GM20431 (cell line): ENCODE data around the gene FEZ2.

ENCODE experiments used
- in situ Hi-C: fragments of 300-500 bp; cut with MseI, MboI; formaldehyde crosslinking; loops from one replicate; pipeline ENCODE4 v1.15.0; 2020; ENCODE audit warnings: low sequenced_read_pairs; ENCODE audit not compliant: unreplicated experiment

Gene FEZ2

DNA sequence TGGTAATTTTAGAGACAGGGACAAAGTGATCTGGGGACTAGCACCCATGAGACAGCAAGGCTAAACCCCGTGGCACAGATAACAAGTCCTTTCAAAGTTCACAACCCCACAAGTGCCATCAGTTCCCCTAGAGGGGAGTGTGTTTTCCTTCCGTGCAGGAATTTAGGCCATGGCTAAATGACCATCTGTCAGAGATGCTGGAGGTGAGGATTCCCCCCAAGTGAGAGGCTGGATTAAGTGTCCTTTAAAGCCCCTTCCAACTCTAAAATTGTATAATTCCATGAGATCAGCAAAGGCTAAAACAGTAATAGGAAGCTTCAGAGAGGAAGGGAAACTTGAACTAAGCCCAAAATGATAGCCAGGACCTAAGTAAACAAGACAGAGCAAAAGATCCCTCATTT is 8.7 kb downstream of the FEZ2 start:
- in situ Hi-C loops, result no loop called here

DNA sequence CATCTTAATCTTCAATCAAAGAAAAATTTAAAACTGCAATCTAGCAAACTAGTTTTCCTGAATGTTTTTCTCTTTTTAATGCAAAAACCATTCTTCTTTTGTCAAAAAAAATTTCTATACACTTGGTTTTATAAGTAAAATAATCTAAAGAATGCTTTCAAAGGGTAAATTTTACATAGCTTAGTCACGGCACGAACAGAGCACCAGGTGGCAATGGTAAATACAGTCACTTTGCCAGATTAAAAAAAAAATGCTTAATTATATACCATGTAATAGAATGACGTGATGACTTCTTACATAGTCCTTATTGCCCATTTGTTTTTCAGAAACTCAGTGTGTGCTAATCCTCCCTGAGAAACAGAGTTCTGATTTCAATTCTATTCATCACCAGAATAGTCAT is 10.4 kb downstream of the FEZ2 start:
- in situ Hi-C loops, result no loop called here

DNA sequence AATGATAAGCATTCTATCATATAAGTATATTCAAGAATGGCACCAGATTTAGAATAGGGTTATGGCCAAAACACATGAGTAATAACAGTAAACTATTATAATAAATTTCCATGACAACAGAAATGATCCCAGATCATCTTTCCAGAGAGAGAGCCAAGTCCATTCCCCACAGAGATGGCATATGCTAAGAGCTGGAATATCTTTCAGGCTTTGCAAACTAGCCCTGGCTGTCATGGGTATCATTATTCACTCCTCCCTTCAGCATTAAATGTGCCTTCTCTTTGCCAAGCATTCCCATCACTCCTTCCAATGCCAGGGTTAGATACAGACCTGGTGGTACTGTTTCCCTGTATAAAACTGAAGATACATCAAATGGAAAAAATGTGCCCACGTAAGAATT is 10.9 kb downstream of the FEZ2 start:
- in situ Hi-C loops, result no loop called here

DNA sequence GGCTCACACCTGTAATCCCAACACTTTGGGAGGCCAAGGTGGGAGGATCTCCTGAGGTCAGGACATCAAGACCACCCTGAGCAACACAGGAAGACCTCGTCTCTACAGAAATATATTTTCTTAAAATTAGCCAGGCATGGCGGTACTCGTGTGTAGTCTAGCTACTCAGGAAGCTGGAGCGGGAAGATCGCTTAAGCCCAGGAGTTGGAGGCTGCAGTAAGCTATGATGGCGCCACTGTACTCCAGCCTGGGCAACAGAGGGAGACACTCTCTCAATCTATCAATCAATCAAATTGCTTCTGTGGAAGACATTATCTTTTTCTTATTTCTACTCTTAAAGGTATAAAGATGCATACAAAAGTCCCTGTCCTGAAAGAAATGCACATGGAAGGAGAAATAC is 11.3 kb downstream of the FEZ2 start:
- in situ Hi-C loops, result no loop called here

DNA sequence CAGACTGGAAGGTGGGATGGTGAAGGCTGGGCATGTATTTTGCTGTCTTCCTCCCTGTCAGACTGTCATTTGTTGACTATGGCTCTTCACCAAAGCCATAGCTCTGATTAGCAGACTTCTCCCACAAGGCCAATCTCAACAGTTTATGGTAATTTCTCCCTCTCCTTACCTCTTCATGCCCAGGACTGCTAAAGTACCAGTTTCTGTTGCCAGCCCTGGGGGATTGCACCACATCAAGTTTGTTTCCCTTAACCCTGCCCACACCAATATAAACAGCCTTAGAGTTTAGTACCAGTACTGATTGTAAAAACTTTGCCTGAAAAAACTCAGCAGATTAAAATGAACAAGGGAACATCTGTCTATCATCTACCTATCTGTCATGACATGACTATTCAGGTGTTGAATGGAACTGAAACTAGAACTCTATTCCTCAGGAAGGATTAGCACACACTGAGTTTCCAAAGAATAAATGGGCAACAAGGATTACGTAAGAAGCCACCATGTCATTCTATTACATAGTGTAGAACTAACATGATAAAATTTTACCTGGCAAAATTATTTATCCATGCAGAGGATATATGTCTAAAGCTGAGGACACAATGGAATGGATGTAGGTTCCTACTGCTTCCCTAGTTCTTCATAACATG is 13.7 kb downstream of the FEZ2 start:
- in situ Hi-C loops, result no loop called here

DNA sequence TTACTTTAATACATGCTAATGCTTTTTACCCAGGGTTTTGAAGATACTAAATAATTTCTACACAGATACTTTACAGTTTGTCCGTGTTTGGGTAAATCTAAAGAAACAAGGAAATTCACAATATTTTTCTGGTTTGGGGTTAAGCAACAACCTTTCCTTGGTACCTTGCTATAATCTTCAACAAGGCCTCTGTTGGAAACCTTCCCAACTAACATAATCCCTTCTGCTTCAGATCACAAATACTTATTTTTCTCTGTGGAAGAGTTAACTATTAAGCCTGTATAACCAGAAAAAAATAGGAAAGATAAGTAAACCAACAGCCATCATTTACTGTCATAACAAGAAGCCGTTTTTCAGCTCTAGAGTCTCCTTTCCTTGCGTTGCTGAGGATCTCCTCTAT is 15.0 kb downstream of the FEZ2 start:
- in situ Hi-C loops, result no loop called here

DNA sequence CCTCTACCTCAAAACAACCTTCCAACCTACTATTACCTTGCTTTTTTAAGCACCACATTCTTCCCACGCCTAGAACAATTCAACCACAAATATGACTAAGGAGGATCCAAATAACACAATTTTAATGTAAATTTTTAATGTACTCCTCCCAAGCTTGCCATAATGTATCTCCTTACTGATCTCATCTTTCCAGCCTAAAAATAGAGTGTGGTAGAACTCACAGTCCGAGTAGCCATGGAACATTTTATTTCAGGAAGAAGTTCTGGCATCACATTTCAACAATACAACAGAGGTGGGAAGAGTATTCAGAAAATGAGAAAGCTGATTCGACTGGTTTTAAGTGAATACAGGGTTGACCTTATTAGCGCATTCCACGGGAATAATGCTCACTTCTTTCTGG is 15.4 kb downstream of the FEZ2 start:
- in situ Hi-C loops, result no loop called here

DNA sequence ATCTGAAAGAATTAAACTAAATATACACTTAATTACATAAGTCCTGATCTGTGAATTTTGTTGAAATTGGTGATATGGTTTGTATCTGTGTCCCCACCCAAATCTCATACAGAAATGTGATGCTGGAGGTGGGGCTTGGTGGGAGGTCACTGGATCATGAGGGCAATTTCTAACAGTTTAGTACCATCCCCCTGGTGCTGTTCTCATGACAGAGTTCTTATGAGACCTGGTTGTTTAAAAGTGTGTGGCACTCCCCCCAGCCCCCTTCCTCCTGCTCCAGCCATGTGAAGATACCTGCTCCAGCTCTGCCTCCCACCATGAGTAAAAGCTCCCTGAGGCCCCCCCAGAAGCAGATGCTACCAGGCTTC is 18.7 kb downstream of the FEZ2 start:
- in situ Hi-C loops, result no loop called here

DNA sequence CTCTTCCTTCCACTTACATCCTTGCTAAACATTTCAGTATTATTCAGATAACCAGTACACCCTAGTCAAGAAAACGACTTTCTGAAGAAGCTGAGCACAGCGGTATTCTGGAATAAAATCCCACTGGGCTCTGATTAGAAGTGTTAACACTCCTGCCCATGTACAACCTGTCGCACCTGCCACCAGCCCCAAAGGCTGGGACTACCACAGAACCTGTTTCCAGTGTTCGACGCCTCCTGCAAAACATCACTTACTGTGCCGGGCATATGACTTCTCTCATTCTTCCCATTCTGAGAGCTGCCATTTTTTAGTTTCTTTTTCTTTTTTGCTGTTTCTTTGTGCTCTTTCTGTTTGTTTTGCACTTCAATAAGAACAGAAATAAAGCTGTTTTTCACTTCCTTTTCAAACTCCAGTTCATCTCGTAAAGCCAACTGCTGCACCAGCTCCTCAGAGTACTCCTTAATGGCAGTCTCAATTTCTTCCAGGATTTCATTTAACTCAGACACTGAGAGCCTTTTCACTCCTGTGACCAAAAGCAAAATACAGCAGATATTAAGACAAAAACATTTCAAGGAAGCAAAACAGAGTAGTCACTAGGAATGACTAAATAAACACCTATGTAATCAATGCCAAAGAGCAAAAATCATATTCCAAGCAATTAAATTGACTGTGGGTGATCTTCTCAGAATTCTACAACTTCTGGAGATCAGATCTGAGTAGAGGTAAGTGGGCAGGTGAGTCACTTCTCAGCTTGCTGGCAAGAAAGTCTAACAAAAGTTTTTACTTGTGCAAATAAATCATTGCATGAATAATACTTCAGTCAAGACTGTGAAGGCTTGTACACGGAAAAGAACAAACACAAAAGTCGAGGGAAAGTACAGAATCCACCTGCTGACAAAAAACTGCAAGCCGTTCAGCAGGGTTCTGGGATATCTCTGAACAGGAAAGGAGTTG is 19.3 kb downstream of the FEZ2 start:
- in situ Hi-C loops, result no loop called here

DNA sequence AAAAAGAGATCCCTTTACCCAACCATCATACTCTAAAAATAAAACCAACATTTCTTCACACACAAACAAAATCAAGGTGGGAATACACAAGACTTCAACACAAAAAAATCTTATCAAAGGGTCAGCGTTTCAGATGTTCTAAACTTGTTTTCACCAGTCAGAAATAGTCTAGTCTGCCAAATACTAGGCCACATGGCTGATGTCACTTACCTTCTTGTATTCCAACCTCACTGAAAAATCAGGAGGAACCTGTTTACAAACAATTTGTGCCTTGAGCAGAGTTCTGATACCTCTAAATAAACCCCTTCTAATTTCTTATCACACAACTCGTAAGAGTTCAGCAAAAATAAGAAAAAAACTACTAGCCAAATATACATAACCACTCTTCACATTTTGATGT is 20.1 kb downstream of the FEZ2 start:
- in situ Hi-C loops, result no loop called here

DNA sequence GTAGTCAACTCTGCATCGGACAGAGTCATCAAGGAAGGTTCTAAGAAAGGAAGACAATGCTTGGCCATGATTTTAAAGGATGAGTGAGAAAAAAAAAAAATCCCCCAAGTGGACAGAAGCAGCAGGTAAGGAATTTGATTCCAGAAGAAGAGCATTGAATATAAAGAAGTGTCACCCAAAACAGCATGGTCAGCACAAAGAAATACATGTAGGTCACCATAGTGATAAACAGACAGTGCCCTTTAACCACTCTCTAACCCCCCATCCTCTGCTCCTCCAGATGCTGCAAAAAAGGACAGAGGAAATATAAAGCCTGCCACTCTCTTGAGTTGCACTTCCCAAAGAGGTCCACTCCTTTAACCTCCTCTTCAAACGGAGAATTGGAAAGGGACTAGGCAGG is 23.4 kb downstream of the FEZ2 start:
- in situ Hi-C loops, result no loop called here

DNA sequence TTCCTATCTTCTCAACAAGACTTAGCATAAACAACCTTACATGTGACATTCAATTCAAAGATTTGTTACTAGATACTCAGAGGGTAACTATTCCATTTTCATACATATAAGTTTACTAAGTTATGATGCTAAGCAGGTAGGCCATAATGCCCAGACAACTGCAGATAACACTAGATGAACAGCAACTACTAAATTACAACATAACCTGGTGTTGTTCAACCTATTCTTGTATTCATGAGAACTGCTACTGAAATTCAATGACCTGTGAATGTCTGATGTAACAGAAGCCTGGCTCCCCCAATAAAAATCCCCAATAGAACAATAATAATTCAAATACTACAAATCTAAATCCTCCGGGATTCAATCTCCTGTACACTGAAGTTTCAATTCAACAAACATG is 24.8 kb downstream of the FEZ2 start:
- in situ Hi-C loops, result no loop called here

DNA sequence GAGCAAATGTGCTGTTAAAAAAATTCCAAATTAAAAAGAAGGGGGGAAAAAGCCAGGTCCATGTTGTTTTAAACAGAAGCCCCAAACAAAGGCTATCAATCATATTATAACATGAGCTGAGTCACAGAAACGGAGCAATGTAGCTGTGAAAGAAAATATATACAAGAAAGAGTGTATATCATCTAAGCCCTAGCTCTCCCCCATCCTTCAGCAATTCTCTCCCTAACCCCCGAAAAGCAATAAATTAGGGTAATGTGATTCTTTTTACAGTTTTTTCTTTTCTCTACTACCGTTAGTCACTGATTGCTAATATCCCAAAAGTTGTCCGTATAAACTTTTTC is 25.3 kb downstream of the FEZ2 start:
- in situ Hi-C loops, result no loop called here

DNA sequence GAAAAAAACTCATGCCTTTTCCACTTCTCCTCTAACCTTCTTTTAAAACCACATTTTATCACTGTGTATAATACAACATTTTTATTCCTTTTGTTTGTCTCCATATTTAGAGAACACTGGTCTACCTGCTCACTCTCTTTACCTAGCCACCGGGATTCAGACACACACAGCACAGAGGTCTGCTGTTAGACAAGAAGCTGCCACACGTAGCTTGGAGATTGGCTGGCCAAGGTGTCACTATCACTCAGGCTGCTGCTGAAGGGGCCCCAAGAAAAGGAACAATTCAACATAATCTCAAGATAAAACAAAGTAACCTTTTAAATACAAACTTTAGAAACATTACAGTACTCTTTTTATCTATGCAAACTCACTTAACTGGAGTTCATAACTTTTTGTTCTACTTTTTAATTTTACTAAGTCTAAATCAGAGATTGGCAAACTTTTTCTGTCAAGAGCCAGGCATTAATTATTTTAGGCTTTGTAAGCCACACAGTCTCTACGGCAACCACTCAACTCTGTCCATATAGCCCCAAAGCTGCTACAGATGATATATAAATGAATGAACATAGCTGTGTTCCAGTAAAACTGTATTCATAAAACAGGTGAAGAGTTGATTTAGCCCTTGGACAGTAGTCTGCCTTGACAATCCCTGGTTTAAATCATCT is 25.8 kb downstream of the FEZ2 start:
- in situ Hi-C loops, result no loop called here

DNA sequence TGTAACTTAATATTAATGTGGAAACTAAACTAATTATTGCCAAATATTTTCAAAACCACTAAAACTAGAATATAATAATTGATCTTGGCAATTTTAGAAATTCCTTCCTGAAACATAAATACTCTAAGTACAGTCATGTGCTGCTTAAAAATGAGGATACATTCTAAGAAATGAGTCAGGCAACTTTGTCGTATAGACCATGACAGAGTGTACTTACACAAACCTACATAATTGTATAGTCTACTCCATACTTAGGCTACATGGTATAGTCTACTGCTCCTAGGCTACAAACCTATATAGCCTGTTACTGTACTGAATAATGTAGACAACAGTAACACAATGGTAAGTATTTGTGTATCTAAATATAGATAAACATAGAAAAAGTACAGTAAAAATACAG is 27.6 kb downstream of the FEZ2 start:
- in situ Hi-C loops, result no loop called here

DNA sequence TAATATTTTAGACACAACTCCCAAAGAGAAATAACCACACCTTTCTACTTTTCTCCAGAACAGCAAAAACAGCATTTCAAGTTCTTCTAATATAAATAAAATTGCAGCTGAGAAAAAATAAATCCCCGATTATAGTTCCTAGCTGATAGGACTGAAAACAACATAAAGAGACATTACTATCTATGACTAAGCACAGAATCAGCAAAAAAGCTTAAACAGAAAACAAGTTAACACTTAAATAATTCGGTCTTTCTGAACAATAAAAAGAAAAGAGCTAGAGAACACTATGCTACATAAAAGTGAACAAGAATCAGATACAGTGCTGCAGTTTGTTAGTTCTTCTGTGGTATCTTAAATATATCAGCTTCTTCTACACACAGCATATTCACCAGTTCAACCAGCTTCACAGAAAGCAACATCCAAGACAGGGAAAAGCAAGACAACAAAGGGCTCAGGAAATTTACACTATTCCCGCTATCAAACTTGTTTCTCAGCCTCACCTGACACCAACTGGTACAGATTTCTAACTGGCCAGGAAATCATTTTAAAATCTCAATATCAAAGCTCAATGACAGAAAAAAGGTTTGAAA is 28.6 kb downstream of the FEZ2 start:
- in situ Hi-C loops, result no loop called here

DNA sequence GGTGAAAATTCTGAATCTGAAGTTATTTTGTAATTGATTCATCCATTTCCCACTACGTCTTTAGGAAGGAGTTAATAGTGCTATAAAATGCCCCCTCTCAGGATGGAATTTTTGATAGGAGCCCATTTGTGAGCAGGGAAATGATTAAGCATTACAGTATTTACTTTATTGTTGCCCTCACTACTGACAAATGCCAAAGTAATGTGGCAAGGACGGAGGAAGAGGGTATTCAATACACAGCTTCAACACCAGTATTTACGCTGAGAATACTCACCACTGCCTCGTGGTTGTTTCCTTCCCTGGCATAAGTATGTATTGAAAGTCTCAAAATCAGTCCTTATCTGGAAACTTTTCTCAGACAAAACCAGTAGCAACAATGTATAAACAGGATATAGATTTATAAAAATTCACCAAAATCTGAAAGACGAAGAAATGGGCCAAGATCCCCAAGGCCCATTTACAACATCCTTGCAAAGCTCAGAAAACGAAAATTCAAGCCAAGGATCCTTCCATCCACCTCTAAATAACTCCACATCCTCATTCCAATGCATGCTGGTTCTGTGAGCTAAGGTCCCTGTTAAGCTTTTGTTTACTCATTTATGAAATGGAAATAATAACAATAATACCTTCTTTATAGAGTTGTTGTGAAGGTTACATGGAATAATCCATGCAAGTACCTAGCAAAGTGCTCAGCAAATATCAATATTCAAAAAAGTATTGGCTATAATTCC is 29.3 kb downstream of the FEZ2 start:
- in situ Hi-C loops, result no loop called here

DNA sequence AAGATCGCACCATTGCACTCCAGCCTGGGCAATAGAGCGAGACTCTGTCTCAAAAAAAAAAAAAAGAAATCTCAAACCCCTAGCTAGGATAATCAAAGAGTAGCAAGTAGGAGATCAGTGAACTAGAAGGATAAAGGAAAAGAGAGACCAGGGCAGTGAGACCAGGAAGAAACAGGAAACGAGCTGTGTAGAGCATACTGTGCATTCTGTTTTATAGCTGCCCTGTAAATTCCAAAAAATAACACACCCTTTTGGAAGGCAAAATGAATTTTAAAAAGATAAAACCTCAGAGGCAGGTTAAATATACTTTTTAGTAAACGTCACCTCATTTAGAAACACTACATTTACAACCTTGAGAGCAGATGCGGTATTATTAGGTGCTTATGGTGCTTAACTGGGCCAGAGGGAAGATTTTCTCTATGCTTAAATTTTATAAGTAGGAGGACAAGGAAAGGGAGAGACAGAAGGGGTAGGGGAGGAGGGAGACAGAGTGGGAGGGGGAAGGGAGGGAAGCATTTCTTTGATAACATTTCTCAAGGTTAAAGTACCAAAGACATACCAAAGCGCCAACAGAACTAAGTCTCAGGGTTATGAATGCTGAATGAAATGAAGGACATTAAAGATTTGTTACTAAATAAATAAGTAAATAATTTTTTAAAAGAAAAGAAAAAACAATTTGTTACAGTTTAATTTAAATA is 30.1 kb downstream of the FEZ2 start:
- in situ Hi-C loops, result no loop called here

DNA sequence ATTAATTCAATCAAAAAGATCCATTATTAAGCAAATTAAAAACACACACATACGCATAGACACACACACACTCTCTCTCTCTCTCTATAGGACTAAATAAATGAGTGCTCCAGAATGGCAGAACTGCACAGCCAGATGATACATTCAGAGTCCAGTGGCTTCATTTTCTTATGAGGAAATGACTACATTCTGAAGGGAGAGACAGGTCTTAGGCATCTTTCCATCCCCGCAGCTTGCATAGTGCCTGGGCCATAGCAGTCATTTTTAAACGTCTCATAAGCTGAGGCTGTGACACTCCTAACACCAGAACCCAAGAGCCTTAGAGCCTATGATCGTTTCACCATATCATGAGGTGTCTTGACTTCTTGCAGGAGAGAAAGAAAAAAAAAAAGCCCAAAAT is 31.1 kb downstream of the FEZ2 start:
- in situ Hi-C loops, result no loop called here

DNA sequence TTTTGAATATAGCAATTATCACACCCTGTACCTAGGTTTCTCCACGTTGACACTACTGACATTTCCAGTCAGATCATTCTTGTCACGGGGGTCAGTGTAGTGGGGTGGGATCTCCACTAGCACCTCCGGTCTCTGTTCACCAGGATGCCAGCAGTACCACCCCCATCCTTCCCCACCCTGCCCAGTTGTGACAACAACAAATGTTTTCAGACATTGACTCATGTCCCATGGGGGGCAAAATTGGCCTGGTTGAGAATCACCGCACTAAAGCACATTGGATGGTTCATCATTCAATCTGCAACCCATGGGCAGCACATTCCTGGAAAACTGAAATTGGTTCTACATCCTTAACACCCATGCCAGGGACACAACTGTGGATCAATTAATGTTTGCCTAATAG is 32.3 kb downstream of the FEZ2 start:
- in situ Hi-C loops, result no loop called here
